ENCODE results near the gene UBE3C. TPM values are rescaled to one million over a fixed set of nuclear protein-coding genes. Genes with fewer than 3 reads are reported as not detected.
"Not testable (repeated sequence)": the region's sequence is repeated elsewhere in the genome, so short reads cannot be mapped to it uniquely, and the experiment has no call there.

UBE3C gene
- total RNA-seq, 4 donors from 2014 or later: 66.1 to 93.3 (median 85.5) TPM

DNA sequence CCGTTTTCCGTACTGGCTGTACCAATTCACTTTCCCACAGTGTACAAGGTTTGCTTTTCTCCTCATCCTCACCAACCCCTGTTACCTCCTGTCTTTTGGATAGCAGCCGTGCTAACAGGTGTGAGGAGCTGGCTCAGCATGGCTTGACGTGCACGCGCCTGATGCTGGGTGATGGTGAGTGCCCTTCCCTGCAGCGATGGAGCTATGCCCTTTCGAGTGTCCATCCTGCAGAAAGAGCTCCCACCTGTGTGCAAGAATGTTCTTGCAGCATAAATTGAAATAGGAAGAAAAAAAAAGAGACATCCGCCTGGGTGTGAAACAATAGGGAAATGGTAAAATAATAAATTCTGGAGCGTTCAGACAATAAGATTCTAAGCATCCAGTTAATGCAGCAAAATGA lies 9.5 kb upstream of the UBE3C start:
- Histone ChIP-seq H3K36me3 (no peaks in the 10 kb centered on the region), H3K4me1 (no peaks in the 10 kb centered on the region), H3K4me3 (no peak overlapping the region), H3K27ac (replicated peaks in 1 of 4) (no peak overlapping the region), H3K27me3 (peaks cover 0 to 40% (median 0%) of the 10 kb centered on the region in 4 donors), H3K9me3 (no peaks in the 10 kb centered on the region)
- DNase-seq (ENCODE audit: extremely low spot score): no peak
- intact Hi-C loops (cut with DNase I): no loop called here
- TF ChIP-seq, protein P1, sequence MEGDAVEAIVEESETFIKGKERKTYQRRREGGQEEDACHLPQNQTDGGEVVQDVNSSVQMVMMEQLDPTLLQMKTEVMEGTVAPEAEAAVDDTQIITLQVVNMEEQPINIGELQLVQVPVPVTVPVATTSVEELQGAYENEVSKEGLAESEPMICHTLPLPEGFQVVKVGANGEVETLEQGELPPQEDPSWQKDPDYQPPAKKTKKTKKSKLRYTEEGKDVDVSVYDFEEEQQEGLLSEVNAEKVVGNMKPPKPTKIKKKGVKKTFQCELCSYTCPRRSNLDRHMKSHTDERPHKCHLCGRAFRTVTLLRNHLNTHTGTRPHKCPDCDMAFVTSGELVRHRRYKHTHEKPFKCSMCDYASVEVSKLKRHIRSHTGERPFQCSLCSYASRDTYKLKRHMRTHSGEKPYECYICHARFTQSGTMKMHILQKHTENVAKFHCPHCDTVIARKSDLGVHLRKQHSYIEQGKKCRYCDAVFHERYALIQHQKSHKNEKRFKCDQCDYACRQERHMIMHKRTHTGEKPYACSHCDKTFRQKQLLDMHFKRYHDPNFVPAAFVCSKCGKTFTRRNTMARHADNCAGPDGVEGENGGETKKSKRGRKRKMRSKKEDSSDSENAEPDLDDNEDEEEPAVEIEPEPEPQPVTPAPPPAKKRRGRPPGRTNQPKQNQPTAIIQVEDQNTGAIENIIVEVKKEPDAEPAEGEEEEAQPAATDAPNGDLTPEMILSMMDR (IDR thresholded peaks at IDR 0.05): no peak
- TF ChIP-seq EP300 (IDR thresholded peaks at IDR 0.05) (no peak), POLR2AphosphoS5 (IDR thresholded peaks at IDR 0.05) (no peak), POLR2A (IDR thresholded peaks at IDR 0.05; ENCODE audit: low read depth) (no peak)
- WGBS: 76% methylated on average over 10 of the region's 10 CpGs

DNA sequence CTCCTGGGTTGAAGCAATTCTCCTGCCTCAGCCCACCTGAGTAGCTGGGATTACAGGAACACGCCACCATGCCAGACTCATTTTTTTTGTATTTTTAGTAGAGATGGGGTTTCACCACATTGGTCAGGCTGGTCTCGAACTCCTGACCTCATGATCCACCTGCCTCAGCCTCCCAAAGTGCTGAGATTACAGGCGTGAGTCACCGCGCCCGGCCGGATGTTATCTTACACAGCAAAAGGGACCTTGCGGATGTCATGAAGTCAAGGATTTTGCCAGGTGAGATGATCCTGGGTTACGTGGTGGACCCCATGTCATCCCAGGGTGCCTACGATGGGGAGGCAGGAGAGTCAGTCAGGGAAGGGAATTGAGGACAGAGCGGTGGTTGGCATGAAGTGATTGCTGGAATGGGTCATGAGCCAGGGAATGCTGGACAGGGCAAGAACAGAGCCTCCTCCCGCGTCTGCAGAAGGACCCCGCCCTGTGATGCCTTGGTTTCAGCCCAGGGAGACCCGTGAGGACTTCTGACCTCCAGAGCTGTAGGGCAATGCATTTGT lies 8.7 kb upstream of the UBE3C start:
- Histone ChIP-seq H3K27me3 (peaks cover 0 to 40% (median 0%) of the 10 kb centered on the region in 4 donors), H3K4me1 (no peaks in the 10 kb centered on the region), H3K4me3 (no peak overlapping the region), H3K9me3 (no peaks in the 10 kb centered on the region), H3K36me3 (no peaks in the 10 kb centered on the region), H3K27ac (replicated peaks in 1 of 4) (no peak overlapping the region)
- WGBS: 82% methylated on average over 15 of the region's 15 CpGs
- intact Hi-C loops (cut with DNase I): loop anchor here (10.0 kb wide), 1 partner anchor 235 kb away; the partner anchor contains the start of gene LMBR1
- no peak for DNase-seq (ENCODE audit: extremely low spot score)
- TF ChIP-seq POLR2AphosphoS5 (IDR thresholded peaks at IDR 0.05) (no peak), EP300 (IDR thresholded peaks at IDR 0.05) (no peak), POLR2A (IDR thresholded peaks at IDR 0.05; ENCODE audit: low read depth) (no peak)
- TF ChIP-seq, protein P1 (IDR thresholded peaks at IDR 0.05): no peak

DNA sequence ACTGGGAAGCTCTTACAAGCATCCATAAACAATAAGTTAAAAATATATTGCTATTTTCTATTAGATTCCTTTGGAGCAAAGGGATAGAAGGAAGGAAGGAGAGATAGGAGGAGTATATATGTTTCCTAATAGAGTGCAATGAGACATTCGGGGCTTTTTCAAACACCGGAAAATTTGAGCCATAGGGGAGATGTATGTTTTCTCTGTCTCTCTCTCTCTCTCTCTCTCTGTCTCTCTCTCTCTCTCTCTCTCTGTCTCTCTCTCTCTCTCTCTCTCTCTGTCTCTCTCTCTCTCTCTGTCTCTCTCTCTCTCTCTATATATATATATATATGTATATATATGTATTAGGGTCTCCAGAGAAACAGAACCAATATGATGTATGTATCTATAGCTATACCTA lies 7.9 kb upstream of the UBE3C start:
- intact Hi-C loops (cut with DNase I): loop anchor here (10.0 kb wide), 1 partner anchor 236 kb away; the partner anchor contains the start of gene LMBR1
- WGBS: 81% methylated on average over 2 of the region's 2 CpGs
- DNase-seq (ENCODE audit: extremely low spot score): not testable (repeated sequence)

GRCh38 chr7:157132796-157133195 lies 5.9 kb upstream of the UBE3C start:
- Histone ChIP-seq H3K4me1 (no peaks in the 10 kb centered on the region), H3K9me3 (no peaks in the 10 kb centered on the region), H3K27me3 (peaks cover 0 to 40% (median 0%) of the 10 kb centered on the region in 4 donors), H3K4me3 (no peak overlapping the region), H3K27ac (replicated peaks in 1 of 4) (no peak overlapping the region), H3K36me3 (no peaks in the 10 kb centered on the region)
- no peak for DNase-seq (ENCODE audit: extremely low spot score)
- intact Hi-C loops (cut with DNase I): loop anchor here (10.0 kb wide), 1 partner anchor 238 kb away; the partner anchor contains the start of gene LMBR1
- TF ChIP-seq POLR2A (IDR thresholded peaks at IDR 0.05; ENCODE audit: low read depth): no peak
- no peak for TF ChIP-seq POLR2AphosphoS5 (IDR thresholded peaks at IDR 0.05)
- TF ChIP-seq EP300 (IDR thresholded peaks at IDR 0.05): no peak
- TF ChIP-seq, protein P1 (IDR thresholded peaks at IDR 0.05): no peak
- 82% methylated on average over 5 of the region's 5 CpGs for WGBS

More for the DNA sequence above, 7.9 kb upstream of the UBE3C start:
- H3K9me3 ChIP-seq; H3K4me1 ChIP-seq; H3K27ac ChIP-seq (replicated peaks in 1 of 4); H3K36me3 ChIP-seq; H3K4me3 ChIP-seq: not testable (repeated sequence)
- H3K27me3 ChIP-seq: peaks cover 0 to 40% (median 0%) of the 10 kb centered on the region in 4 donors

- WGBS: 85% methylated on average over 2 of the region's 2 CpGs
- Histone ChIP-seq H3K27ac (replicated peaks in 1 of 4) (no peak overlapping the region), H3K27me3 (peaks cover 0 to 39% (median 0%) of the 10 kb centered on the region in 4 donors), H3K9me3 (no peaks in the 10 kb centered on the region), H3K36me3 (no peaks in the 10 kb centered on the region), H3K4me1 (peaks cover 0 to 4% (median 2%) of the 10 kb centered on the region in 4 donors), H3K4me3 (no peak overlapping the region)
- no peak for DNase-seq (ENCODE audit: extremely low spot score)
- intact Hi-C loops (cut with DNase I): loop anchor here (10.0 kb wide), 1 partner anchor 239 kb away; the partner anchor contains the start of gene LMBR1
- TF ChIP-seq POLR2A (IDR thresholded peaks at IDR 0.05; ENCODE audit: low read depth) (no peak), EP300 (IDR thresholded peaks at IDR 0.05) (no peak)
- TF ChIP-seq, protein P1 (IDR thresholded peaks at IDR 0.05): no peak
Observed at GRCh38 chr7:157133304-157133703, 5.4 kb upstream of the UBE3C start.

All from esophagus muscularis mucosa (tissue), 4 donors.